Esophagus muscularis mucosa (tissue), 3 donors: ENCODE results near the gene CCDC146.

Source experiments
- POLR2A ChIP-seq: fragments of 450-650 bp; IDR thresholded peaks from one replicate; pipeline ENCODE4 v1.6.1; 2017; ENCODE audit warnings: antibody characterized with exemption, moderate library complexity, mild to moderate bottlenecking, low read depth
- POLR2AphosphoS5 ChIP-seq, 2 donors: sonication (generic); formaldehyde crosslinking; IDR thresholded peaks; one replicate each; pipeline ENCODE4 v1.6.1; 2017; ENCODE audit warnings: antibody characterized with exemption in 2 of 2
- TF ChIP-seq, protein P1 (sequence below), 3 experiments: fragments of 200-600 bp in 2 of 3; fragments of 450-650 bp in 1 of 3; sonication (generic) in 2 of 3; IDR thresholded peaks; one replicate each; pipeline ENCODE4 v1.5.1; 2017 to 2019; ENCODE audit warnings: antibody characterized with exemption in 3 of 3, mild to moderate bottlenecking in 2 of 3, moderate library complexity in 1 of 3

DNA sequence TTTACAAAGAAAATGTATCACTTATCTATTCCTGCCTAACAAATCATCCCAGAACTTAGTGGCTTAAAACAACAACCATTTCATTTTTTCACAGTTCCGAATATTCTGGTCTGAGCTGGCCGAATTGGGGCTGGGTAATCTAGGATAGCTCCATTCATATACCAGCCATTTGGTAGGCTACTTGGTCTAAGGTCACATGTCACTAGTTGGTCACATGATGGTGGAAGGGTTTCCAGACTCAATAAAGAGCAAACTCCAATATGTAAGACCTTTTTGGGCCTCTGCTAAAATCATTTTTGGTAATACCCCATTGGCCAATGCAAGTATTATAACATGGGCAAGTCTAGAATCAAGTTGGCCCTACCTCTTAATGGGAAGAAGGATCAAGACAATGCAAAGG, 132.5 kb downstream of the CCDC146 start:
- TF ChIP-seq, protein P1, sequence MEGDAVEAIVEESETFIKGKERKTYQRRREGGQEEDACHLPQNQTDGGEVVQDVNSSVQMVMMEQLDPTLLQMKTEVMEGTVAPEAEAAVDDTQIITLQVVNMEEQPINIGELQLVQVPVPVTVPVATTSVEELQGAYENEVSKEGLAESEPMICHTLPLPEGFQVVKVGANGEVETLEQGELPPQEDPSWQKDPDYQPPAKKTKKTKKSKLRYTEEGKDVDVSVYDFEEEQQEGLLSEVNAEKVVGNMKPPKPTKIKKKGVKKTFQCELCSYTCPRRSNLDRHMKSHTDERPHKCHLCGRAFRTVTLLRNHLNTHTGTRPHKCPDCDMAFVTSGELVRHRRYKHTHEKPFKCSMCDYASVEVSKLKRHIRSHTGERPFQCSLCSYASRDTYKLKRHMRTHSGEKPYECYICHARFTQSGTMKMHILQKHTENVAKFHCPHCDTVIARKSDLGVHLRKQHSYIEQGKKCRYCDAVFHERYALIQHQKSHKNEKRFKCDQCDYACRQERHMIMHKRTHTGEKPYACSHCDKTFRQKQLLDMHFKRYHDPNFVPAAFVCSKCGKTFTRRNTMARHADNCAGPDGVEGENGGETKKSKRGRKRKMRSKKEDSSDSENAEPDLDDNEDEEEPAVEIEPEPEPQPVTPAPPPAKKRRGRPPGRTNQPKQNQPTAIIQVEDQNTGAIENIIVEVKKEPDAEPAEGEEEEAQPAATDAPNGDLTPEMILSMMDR (IDR thresholded peaks at IDR 0.05): no peak
- no peak for TF ChIP-seq POLR2AphosphoS5 (IDR thresholded peaks at IDR 0.05)
- TF ChIP-seq POLR2A: no peak
